Measurements from ENCODE around the gene AARS2. TPM values are rescaled to one million over a fixed set of nuclear protein-coding genes. Genes with fewer than 3 reads are reported as not detected.

AARS2 gene
- total and polyA plus RNA-seq, 2 of the 4 experiments (the other 2 are of a cell fraction) = 9.1 to 10.4 TPM

DNA sequence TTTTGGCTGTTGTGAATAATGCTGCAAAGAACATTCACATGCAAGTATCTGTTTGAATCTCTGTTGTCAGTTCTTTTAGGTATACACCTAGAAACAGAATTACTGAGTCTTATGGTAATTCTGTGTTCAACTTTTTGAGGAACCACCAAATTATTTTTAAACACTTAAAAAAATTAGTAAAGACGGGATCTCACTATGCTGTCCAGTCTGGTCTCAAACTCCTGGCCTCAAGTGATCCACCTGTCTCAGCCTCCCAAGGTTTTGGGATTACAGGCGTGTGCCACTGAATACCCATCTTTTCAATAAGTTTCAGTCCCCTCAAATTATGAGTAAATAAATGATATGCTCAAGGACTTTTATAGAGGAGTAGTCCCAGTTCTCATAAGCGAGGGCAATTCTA, 46.8 kb upstream of the AARS2 start:
- no peak overlapping the region for H2BK5ac ChIP-seq (ENCODE audit: low read depth, low read length, poor library complexity, severe bottlenecking)
- no peak overlapping the region for H2AK5ac ChIP-seq (ENCODE audit: low read depth, low read length)
- dilution Hi-C loops (cut with HindIII; ENCODE audit: low sequenced_read_pairs, unreplicated experiment) = no loop called here
- peaks cover 2% of the 10 kb centered on the region for H3K9me3 ChIP-seq (ENCODE audit: control insufficient read depth, insufficient read depth, low read length)
- H4K91ac ChIP-seq (ENCODE audit: insufficient read depth, low read depth, low read length) = no peak overlapping the region
- ATAC-seq (ENCODE audit: low read depth) (no peak), DNase-seq (no peak)
- BruUV-seq (replicated peaks) = no TSS peak
- no peak overlapping the region for H2BK120ac ChIP-seq (ENCODE audit: low read depth, low read length)
- no peaks in the 10 kb centered on the region for H4K20me1 ChIP-seq (ENCODE audit: insufficient read depth, low read length)
- no peak overlapping the region for H4K5ac ChIP-seq (ENCODE audit: low read depth, low read length)
- no peak overlapping the region for H3K23ac ChIP-seq (ENCODE audit: low read depth, low read length)
- peaks cover 32% of the 10 kb centered on the region for H3K27me3 ChIP-seq (ENCODE audit: control insufficient read depth, insufficient read depth, low read length)
- H3K36me3 ChIP-seq (ENCODE audit: control insufficient read depth, insufficient read depth, low read length) = no peaks in the 10 kb centered on the region
- H3K18ac ChIP-seq (ENCODE audit: low read depth, low read length) = no peak overlapping the region
- H3K4me2 ChIP-seq (ENCODE audit: low read depth, low read length) = no peak overlapping the region
- no peak overlapping the region for H3K4ac ChIP-seq (ENCODE audit: low read depth, low read length)
- POLR2A ChIA-PET (ENCODE audit: unreplicated experiment) = no interaction called here
- H3K56ac ChIP-seq (ENCODE audit: extremely low read depth, insufficient read depth, low read length) = no peak overlapping the region
- H2BK15ac ChIP-seq (ENCODE audit: low read depth, low read length) = no peak overlapping the region
- CTCF ChIA-PET = no interaction called here
- no peak overlapping the region for H3K4me3 ChIP-seq (ENCODE audit: insufficient read depth, low read depth, low read length)
- no peak overlapping the region for H4K8ac ChIP-seq (ENCODE audit: low read depth in 2 of 2, low read length in 2 of 2)
- H3K9ac ChIP-seq (ENCODE audit: low read depth, low read length) = no peak overlapping the region
- WGBS, 2 experiments (ENCODE audit: extremely low coverage in 2 of 2, insufficient read length in 1 of 2) = 100% methylated on average over 1 of the region's 3 CpGs; no CpG with 5 or more reads in 1 of the 2 experiments
- no peak overlapping the region for H2AK9ac ChIP-seq (replicated peaks; ENCODE audit: low read depth, low read length, poor library complexity)
- no peak overlapping the region for H3K27ac ChIP-seq (ENCODE audit: insufficient read depth, low read length)
- no peaks in the 10 kb centered on the region for H3K4me1 ChIP-seq (ENCODE audit: control insufficient read depth, insufficient read depth, low read length)
- no peak overlapping the region for H2BK20ac ChIP-seq (ENCODE audit: low read depth, low read length)
- no peaks in the 10 kb centered on the region for H3K79me1 ChIP-seq (ENCODE audit: low read depth in 1 of 2, low read length in 2 of 2)
- H2AFZ ChIP-seq (replicated peaks; ENCODE audit: low read length, poor library complexity) = no peak overlapping the region
- intact Hi-C loops (cut with micrococcal nuclease) = no loop called here
- H3K9me1 ChIP-seq (ENCODE audit: insufficient read depth, low read length) = no peaks in the 10 kb centered on the region
- in situ Hi-C loops (cut with MboI; ENCODE audit: low sequenced_read_pairs) = no loop called here
- no peak overlapping the region for H3K14ac ChIP-seq (replicated peaks; ENCODE audit: low read depth, low read length)
- TF ChIP-seq FOS (IDR thresholded peaks at IDR 0.05; ENCODE audit: low read depth, low read length) (no peak), POLR2A (IDR thresholded peaks at IDR 0.05; ENCODE audit: low read depth, low read length) (no peak), MAZ (IDR thresholded peaks at IDR 0.05; ENCODE audit: borderline replicate concordance, low read depth, low read length) (no peak), MXI1 (IDR thresholded peaks at IDR 0.05; ENCODE audit: borderline replicate concordance, low read depth, low read length) (no peak), RCOR1 (IDR thresholded peaks at IDR 0.05; ENCODE audit: insufficient replicate concordance, low read length) (no peak), CHD1 (IDR thresholded peaks at IDR 0.05; ENCODE audit: low read depth, low read length) (no peak), RAD21 (IDR thresholded peaks at IDR 0.05; ENCODE audit: low read length) (no peak), NFE2L2 (IDR thresholded peaks at IDR 0.05; ENCODE audit: low read depth, low read length) (no peak)
- TF ChIP-seq, protein P1, sequence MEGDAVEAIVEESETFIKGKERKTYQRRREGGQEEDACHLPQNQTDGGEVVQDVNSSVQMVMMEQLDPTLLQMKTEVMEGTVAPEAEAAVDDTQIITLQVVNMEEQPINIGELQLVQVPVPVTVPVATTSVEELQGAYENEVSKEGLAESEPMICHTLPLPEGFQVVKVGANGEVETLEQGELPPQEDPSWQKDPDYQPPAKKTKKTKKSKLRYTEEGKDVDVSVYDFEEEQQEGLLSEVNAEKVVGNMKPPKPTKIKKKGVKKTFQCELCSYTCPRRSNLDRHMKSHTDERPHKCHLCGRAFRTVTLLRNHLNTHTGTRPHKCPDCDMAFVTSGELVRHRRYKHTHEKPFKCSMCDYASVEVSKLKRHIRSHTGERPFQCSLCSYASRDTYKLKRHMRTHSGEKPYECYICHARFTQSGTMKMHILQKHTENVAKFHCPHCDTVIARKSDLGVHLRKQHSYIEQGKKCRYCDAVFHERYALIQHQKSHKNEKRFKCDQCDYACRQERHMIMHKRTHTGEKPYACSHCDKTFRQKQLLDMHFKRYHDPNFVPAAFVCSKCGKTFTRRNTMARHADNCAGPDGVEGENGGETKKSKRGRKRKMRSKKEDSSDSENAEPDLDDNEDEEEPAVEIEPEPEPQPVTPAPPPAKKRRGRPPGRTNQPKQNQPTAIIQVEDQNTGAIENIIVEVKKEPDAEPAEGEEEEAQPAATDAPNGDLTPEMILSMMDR (conservative IDR thresholded peaks at IDR 0.05; ENCODE audit: low read depth, low read length) = no peak
- TF ChIP-seq, protein P2, sequence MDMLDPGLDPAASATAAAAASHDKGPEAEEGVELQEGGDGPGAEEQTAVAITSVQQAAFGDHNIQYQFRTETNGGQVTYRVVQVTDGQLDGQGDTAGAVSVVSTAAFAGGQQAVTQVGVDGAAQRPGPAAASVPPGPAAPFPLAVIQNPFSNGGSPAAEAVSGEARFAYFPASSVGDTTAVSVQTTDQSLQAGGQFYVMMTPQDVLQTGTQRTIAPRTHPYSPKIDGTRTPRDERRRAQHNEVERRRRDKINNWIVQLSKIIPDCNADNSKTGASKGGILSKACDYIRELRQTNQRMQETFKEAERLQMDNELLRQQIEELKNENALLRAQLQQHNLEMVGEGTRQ (IDR thresholded peaks at IDR 0.05; ENCODE audit: low read depth, low read length) = no peak

All from IMR-90 (cell line).